Eye (tissue), 1 donor: ENCODE data around the gene KCNIP2.

Source experiments
- DNase-seq: peaks from one replicate; pipeline ENCODE4 v3.0.0-alpha.2; 2015

The KCNIP2 gene

DNA sequence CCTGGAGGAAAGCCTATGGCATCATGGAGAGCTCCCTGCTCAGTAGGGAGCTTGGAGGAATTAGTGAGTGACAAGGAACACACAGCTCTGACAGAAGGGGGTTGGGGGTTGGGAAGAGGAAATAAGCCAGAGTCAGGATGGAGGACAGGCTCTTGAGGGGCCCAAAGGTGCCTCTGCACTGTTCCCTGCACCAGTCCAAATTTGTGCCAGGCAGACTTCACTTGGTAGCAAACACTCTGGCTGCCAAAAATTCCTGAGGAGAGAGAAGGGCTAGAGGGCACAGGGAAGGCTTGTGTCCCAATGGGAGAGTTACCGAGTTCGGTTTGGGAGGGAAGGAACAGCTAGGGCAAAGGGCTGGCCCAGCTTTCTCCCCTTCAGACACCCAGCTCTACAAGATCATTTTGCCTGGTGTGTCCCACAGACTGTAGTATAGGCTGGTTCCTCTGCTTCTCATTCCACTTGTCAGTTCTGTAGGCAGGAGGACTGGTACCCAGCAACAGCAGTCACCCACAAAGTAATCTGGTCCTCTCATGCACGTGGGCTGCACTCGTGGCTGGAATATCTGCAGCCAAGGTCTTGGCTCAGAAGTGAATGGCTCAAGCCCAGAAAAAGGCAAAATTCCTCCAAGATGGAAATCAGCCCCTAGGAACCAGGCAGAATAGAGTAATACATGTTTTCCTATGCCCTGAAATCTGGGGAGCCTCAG lies 8.0 kb upstream of the KCNIP2 start:
- DNase-seq, result no peak

DNA sequence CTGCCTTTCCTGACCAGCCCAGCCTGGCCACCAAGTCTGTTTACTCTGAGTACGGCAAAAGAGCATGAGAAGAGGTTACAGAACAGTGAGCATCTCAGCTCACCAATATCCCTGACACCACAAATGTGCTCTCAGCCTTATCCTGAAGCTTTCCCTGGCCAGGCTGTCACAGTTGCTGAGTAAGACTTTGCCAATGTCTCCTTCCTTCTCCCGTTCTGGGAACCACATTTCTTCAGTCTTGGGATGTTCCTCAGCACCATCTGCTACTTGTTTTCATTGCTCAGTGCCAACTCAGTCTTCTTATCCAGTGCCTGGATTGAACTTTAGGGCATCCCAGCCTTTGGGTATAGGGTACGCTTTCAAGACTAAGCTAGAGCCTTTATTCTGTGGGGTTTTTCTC lies 7.1 kb upstream of the KCNIP2 start:
- no peak for DNase-seq

DNA sequence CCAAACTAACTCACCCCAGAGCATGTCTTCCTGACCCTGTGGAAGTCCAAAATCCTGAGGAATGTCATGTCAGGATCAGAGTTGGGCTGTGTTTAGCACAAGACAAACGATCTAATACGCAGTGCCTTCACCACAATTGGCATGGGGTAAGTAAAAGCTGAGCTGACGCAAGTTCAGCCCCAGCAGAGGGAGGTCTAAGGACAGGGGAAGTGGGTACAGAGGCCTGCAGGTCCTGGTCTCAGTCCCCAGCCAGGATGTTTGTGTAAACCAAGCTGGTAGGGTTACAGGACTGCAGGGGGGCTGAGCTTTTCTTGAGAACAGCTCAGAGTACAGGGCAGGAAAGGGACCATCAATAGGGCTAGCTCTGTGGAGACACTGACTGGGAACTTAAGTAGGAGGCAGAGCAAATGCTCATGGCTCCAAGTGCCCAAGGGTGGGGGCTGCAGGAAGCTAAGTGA lies 5.3 kb upstream of the KCNIP2 start:
- DNase-seq, result no peak

DNA sequence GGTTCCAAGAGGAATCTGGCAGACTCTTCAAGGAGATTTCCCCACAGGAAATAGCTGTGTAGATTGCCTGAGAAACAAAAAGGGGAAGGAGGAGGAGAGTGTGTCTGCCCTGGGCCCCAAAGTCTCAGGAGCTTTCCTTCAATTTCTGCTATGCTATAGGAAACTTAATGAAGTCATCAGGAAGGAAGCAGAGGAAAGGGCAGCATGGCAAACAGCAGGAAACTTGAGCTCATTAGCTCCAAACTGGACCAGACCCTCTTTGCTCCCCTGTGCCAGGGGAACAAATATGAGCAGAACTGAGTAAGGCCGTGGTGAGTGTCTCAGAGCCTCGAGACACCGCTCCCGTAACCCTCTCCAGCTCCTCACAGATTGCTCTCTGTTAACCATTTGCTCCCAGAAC lies 4.8 kb upstream of the KCNIP2 start:
- DNase-seq, result no peak

DNA sequence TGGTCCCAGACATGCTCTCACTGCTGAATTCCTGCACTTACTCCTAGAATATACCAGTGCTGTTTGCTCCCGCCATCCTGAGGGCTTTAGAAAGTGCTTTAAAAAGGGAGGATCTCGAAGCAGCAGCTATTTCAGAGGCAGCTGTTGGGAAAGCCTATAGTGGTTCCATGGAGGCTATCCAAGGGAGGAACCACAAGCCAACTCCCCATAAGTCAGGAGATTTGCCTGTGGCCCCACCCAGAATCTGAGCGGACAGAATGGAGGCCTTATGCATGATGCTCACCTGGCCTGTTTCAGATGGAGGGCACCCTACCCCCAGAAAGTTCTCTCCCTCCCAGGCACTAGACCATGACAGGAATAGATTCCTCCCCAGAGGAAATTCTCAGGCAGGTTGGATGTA lies 2.3 kb upstream of the KCNIP2 start:
- no peak for DNase-seq

DNA sequence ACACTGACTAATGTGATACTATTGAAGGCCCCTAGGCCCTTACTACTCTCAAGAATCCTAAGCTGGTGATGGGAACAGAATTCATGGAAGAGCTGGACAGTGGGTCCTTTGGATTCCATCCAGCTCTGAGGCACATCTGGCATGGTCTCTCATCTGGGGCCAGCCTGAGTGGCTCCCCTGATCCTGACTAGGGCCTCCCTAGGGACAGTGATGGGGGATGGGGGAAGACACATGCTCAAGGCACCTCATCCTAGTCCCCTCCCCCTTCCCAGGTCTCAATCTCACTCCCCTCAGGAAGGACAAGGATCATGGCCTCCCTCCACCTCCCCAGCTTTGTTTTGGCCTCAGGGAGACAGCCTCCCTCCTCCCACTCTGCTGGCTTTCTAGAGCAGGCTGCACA lies 1.8 kb downstream of the KCNIP2 start:
- DNase-seq, result no peak

DNA sequence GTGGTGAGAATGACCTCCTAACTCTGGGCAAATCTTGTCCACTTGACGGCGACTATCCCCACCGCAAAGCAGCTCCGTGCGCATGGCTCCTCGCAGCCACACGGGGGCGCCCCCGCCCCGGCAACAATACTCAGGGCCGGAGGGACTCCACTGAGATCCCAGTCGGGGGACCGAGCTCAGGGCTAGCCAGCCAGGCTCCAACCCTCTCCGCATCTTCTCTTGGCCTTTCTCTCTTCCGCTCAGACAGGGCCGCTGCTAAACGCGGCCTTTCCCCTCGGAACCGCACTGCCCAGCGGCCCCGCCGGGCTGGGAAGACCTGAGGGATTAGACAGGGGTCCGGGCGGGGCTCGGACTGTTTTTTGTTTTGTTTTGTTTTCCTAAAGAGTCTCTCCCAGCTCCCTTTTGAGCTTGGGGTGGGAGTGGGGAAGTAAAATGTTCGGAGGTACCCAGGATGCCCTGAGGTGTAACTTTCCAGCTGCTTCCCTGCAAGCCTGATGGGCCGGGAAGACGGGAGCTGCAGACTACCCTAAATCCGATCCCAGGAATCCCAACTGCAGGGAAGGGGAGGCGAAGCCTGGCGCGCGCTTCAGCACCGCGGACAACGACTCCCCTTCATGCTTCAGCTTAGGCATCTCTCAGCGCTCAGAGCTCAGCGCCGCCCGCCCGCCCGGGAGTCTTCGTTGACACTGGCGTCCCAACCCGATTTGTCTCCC lies 2.7 kb downstream of the KCNIP2 start:
- peak; percentile 94 for DNase-seq

DNA sequence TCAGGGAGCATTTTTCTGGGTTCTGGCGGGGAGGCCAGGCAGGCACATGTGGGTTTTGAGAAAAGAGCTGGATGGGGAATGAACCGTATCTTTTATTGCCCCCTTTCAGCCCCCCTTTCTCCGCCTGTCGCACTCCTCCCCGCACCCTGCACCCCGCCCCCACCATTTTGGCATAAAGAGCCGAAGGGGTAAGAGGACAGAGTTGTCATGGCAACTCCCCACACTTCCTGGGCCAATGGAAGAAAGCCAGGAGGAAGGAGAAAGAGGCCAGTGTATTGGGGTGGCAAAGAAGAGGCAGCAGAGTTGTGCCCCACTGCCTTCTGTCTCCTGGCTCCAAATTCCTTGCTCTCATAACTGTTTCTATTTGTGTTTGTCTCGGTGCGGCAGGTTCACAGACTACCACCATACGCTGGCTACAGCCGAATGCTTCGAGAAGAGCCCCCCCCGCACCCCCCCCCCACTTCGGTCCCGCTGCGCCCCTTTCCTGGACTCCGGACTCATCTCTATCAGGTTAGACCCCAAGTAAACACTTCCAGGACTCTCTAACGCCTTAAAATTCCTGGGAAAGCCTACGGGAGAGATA lies 3.4 kb downstream of the KCNIP2 start:
- DNase-seq, result peak; percentile 37

DNA sequence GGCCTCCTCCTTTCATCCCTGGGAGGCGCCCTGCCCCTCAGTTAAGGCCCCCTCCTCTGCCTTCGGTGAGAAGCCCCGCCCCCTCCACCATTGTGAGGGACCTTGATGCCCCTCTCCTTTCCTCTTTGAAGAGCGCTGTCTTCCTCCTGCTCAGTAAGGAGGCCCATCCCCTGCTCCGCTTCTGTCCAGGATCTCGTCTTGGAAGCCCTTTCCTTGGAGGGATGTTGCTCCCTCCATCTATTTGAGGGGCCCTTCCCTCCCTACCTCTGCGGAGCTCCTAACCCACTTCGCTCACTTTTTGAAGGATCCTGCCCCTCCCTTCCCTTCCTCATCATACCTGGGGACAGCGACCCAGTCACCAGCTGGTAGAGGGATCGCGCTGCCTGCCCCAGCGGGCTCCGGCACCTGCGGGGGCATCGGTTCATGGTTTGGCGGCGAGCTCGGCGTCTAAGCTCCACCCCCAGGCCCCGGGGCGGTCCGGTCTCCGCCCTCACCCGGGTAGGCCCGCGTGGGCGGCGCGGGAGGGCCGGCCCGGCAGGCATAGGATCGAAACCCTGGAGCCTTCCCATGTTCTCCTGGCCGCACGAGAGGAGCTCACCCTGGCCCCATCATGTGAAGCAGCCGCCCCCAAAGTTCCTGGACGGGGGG lies 4.1 kb downstream of the KCNIP2 start:
- DNase-seq, result peak; percentile 51

DNA sequence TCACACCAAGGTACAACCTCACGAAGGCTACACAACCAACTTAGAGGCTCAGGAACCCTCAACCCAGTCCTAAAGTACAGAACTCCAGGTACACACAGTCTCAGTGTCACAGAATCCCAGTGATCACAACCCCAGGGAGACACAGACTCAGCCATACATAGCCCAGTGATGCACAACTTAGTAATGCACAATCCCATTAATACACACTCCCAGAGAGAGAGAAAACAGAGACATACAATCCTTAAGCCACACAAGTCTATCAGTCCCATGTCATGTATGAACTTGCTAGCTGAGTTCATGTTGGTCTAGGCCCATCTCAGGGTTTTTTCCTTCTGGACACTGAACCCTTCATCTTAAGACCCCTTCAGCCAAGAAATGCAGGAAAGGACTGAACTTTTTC lies 4.6 kb downstream of the KCNIP2 start:
- no peak for DNase-seq

DNA sequence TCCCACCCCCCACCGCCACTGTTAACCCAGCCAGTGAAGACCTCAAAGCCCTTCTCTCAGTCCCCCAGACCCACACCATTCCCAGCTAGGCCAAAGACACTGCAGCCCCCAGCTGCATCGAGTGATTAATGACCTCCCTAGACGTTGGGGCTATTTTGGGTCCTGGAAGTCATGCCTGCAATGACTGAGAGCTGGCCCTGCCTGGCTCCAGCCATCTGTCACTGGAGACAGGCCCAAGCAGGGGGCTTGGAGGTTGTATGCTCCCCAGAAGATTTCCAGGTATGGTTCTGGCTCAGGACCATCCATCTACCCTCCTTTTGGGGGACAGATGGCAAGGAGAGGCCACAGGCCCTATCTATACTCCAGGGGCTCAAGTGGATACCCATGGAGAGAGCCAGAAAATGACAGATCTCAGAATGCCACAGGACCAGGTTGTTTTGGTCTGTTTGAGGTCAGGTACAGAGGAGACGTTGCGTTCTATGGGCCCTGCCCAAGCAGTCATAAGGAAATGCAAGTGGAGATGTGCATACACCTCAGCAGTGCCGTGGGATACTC lies 5.1 kb downstream of the KCNIP2 start:
- DNase-seq, result no peak

DNA sequence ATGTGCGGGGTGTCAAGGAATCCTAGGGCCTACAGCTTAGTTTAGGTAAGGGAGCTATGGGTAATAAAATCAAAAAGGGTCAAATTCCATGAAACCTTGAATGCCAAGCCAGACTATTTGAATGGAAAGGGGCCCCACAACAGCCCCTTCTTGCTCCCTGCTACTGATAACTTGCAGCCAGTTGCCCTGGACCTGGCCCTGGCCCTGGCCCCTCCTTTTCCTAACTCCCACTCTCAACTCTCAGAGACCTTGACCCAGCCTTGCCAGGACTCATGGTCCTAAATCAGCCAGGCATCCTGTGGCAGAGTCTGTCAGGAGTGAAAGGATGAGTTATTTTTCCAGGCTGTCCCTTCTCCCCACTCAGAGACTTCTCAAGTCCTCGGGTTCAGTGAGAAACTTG lies 5.9 kb downstream of the KCNIP2 start:
- DNase-seq, result no peak

DNA sequence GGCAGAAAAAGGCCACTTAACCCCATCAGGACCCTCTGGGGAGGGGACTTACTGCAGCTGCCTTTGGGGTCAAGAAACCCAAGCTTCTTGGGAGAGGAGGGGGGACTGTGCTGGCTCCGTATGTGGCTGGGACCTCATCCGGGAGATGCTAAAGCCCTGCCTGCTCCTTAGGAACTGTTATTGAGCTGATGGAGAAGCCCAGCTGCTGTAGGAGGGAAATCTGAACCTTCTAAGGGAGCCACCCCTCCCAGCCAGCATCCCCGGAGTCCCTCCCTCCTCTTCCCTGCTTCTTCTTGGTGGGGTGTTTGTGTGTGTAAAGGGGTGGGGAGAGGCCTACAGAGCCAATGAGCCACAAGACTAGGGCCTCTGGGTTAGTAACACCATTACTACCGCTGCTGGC lies 8.2 kb downstream of the KCNIP2 start:
- DNase-seq, result peak; percentile 30

DNA sequence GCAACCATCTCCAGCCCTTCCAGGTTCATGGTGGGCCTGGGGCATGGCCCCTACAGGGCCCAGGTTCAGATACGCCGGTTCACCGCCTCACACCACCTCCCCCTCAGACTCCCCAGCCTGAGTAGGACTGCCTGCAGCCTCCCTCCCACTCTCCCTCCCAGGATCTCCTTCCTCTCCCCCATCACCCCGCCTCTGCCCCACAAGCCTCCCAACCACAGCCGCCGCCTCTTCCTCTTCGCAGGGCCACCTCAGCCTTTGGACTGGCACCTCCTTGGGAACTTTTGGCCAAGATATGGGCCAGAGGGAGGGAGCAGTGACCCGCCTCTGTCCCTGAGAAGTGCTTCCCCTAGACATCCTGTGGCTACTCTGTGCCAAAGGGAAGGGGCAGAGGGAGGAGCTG lies 9.3 kb downstream of the KCNIP2 start:
- no peak for DNase-seq

DNA sequence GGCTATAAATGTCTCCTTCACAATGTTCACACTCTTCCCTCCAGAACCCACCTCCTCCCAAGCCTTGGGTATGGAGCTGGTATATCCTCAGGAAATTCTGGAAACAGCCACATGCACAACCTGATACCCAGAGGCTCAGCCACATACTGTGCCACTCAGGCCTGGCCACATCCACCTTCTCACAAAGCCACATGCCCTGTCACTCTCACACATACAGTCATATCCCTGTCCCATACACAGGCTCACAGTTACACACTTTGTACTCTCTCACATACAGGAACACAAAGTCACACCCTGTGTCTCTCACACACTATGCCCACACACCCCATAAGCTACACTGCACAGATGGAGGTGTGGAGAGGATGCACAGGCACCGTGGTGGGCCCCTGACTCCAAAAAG lies 10.1 kb downstream of the KCNIP2 start:
- no peak for DNase-seq

DNA sequence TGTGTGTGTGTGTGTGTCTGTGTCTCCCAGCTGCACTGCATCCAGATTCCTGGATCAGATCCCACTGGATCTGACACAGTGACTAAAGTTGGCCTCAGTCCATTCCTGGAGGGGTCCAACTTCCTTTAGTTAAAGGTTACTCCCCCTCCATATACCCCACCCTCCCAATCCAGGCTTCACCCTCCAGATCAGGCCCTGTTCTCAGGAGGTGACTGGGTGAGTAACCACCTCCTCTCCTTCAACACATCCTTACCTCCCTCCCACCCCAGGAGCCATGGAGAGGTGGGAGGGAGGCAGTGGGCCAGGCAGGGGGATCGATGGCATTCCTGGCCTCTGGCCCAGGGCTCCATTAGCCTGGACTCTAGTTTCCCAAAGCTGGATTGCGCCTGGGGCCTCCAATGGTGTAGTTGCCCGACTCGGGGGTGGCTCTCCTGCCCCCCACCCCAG lies 11.3 kb downstream of the KCNIP2 start:
- no peak for DNase-seq

DNA sequence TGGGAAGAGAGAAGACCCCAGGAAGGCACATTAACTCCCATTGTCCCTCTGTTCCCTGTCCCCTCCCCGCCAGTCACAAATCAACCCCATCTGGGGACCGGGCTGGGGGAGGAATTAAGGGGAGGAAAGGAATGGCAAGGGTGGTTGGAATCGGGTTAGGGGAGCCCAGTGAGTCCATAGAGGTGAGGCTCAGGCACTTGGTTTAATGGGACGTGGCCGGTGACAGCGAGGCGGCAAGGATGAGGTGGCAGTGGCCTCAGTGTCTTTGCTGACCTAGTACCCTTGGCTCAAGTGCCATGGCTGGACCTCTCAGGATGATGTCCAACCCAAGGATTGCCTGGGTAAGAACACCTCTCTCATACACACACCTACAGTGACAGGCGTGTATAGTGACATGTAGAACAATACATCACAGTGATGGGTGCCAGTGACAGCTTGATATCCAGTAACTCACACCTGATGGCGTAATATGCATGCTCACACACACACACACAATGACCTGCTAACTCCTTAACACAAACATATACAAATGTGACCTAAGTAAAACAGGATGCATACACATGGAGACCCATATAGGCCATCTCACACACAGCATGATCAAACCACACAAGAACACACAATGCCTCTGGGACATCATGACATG lies 12.3 kb downstream of the KCNIP2 start:
- DNase-seq, result no peak

DNA sequence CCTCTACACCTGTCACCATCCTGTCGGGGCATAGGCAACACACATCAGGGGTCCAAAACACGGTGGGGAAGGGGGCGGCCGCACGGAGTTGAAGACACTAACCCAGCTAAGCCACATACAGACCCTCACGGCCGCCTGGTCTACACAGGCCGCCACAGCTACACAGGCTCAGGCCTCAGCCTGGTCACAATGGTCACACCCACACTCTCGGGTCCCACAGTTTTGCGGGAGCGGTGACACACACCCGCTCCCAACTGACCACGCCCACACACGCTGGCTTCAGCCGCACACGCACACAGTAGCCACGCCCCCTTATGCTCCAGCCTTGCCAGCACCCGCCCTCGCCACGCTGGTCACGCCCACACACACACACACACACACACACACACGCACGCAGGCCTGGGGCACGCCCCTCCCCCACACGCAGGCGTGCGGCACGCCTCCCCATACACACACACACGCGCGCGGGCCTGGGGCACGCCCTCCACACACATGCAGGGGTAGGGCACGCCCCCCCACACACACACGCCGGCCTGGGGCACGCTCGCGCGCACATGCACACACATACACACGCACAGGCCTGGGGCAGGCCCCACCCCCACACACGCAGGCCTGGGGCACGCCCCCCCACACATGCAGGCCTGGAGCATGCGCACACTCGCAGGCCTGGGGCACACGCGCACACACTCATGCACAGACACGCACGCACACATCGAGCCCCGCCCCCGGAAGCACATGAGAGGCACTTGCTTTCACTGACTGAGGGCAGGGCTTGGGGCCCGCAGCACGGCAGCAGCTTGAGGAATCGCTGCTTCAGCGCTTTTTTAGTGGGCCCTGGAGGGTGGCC lies 13.1 kb downstream of the KCNIP2 start:
- DNase-seq, result peak; percentile 97

DNA sequence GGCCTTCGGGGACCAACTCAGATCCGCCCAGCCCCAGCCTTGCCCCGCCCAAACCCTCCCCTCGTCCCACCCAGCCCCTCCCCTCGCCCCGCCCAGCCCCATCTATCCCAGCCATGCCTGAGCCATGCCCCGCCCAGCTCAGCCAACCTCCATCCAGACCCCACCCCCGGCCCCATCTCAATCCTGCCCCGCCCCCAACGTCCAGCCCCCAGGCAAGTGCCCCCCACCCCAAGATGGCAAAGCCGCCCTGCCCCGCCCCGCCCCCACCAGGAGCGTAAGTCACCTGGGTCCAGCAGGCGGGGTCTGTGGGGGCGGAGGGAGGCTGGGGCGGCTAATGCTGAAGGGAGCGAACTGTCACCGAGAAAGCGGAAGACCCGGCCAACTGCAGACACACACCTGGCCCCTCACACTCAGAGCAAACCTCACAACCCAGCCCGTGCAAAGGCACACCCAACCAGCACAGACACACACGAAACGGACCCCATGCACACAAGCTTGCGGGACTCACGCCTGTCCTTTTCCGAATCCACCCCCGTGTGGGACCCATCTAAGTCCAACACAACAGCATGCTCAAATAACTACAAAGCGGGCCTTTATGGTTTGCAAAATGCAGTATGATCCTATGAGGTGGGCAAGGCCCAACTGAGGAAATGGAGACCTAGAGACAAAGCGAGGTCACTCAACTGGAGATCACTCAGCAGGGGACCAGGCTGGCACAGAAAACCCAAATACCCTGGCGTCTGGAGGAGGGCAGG lies 13.9 kb downstream of the KCNIP2 start:
- peak; percentile 76 for DNase-seq

DNA sequence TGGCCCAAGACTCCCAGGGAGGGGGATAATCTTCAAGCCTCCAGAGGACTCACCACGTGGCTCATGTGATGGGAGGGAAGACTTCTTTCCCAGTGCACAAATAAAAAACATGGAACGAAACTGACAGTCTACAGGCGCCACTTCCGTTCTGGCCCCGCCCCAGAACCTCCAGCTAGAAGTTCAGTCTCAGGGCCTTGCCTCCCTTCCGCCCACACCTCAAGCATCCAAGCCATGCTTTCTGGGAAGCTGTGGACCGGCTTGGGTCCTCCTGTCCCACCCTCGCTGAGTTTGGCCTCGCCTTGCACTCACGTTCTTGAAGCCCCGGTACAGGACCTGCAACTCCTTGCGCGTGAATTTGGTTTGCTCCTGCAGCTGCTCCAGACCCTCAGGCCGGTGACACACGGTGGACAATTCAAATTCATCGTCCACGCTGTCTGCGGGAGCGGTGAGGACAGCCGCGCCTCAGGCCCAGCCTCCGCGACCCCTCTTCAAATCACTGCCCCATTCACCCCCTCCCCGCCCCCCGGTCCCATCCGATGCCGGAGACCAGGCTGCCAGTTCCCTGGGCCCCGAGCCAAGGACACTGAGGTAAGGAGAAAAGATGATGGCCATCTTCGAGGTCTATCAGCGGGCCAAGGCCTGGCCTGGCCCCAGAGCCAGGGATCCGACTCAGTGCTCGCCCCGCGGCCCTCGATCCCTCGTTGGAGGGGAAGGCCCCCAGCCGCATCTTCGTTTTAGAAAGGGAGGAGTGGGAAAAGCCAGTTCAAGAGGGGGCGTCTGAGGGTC lies 14.6 kb downstream of the KCNIP2 start:
- DNase-seq, result no peak
